ENCODE results near the gene ADAMTS14.

Gene ADAMTS14

GRCh38 chr10:70684374-70684773 is 12.1 kb downstream of the ADAMTS14 start:
- TF ChIP-seq CTCF (IDR thresholded peaks at IDR 0.05; ENCODE audit: low read depth, low read length, poor library complexity, severe bottlenecking): no peak
- no peak for TF ChIP-seq EZH2phosphoT487 (IDR thresholded peaks at IDR 0.05; ENCODE audit: borderline replicate concordance, low read length)
- Histone ChIP-seq H3K27ac (ENCODE audit: low read depth, low read length) (no peak overlapping the region), H3K27me3 (ENCODE audit: control insufficient read depth, low read length) (no peaks in the 10 kb centered on the region), H3K4me1 (ENCODE audit: control insufficient read depth, low read length) (no peaks in the 10 kb centered on the region), H3K9me2 (replicated peaks; ENCODE audit: control insufficient read depth, low read length) (no peaks in the 10 kb centered on the region), H4K20me1 (ENCODE audit: control insufficient read depth, insufficient read depth, low read depth, low read length) (no peaks in the 10 kb centered on the region), H3K4me2 (ENCODE audit: low read length) (no peak overlapping the region), H3K9me3 (ENCODE audit: control insufficient read depth, insufficient read depth, low read length) (no peaks in the 10 kb centered on the region), H3K36me3 (ENCODE audit: control insufficient read depth, low read length) (no peaks in the 10 kb centered on the region), H3K4me3 (ENCODE audit: low read length) (no peak overlapping the region), H3F3A (ENCODE audit: control insufficient read depth, insufficient read depth) (no peaks in the 10 kb centered on the region), H3K79me2 (ENCODE audit: control insufficient read depth, low read length) (no peaks in the 10 kb centered on the region)

- H4K20me1 ChIP-seq (ENCODE audit: control insufficient read depth, insufficient read depth, low read depth, low read length): no peaks in the 10 kb centered on the region
- no peaks in the 10 kb centered on the region for H3K9me3 ChIP-seq (ENCODE audit: control insufficient read depth, insufficient read depth, low read length)
- no peaks in the 10 kb centered on the region for H3K4me1 ChIP-seq (ENCODE audit: control insufficient read depth, low read length)
- H3F3A ChIP-seq (ENCODE audit: control insufficient read depth, insufficient read depth): no peaks in the 10 kb centered on the region
- H3K4me2 ChIP-seq (ENCODE audit: low read length): no peak overlapping the region
- no peak overlapping the region for H3K27ac ChIP-seq (ENCODE audit: low read depth, low read length)
- H3K27me3 ChIP-seq (ENCODE audit: control insufficient read depth, low read length): no peaks in the 10 kb centered on the region
- no peaks in the 10 kb centered on the region for H3K36me3 ChIP-seq (ENCODE audit: control insufficient read depth, low read length)
- no peak for TF ChIP-seq CTCF (IDR thresholded peaks at IDR 0.05; ENCODE audit: low read depth, low read length, poor library complexity, severe bottlenecking)
- no peak for TF ChIP-seq EZH2phosphoT487 (IDR thresholded peaks at IDR 0.05; ENCODE audit: borderline replicate concordance, low read length)
- no peaks in the 10 kb centered on the region for H3K79me2 ChIP-seq (ENCODE audit: control insufficient read depth, low read length)
- H3K4me3 ChIP-seq (ENCODE audit: low read length): no peak overlapping the region
- H3K9me2 ChIP-seq (replicated peaks; ENCODE audit: control insufficient read depth, low read length): no peaks in the 10 kb centered on the region
These were observed 12.6 kb downstream of the ADAMTS14 start for GRCh38 chr10:70684839-70685454.

- H3F3A ChIP-seq (ENCODE audit: control insufficient read depth, insufficient read depth): no peaks in the 10 kb centered on the region
- H3K9me3 ChIP-seq (ENCODE audit: control insufficient read depth, insufficient read depth, low read length): no peaks in the 10 kb centered on the region
- no peaks in the 10 kb centered on the region for H3K4me1 ChIP-seq (ENCODE audit: control insufficient read depth, low read length)
- no peak overlapping the region for H3K27ac ChIP-seq (ENCODE audit: low read depth, low read length)
- no peaks in the 10 kb centered on the region for H3K9me2 ChIP-seq (replicated peaks; ENCODE audit: control insufficient read depth, low read length)
- no peaks in the 10 kb centered on the region for H3K79me2 ChIP-seq (ENCODE audit: control insufficient read depth, low read length)
- H3K36me3 ChIP-seq (ENCODE audit: control insufficient read depth, low read length): no peaks in the 10 kb centered on the region
- H3K27me3 ChIP-seq (ENCODE audit: control insufficient read depth, low read length): no peaks in the 10 kb centered on the region
- H3K4me3 ChIP-seq (ENCODE audit: low read length): no peak overlapping the region
- no peak for TF ChIP-seq EZH2phosphoT487 (IDR thresholded peaks at IDR 0.05; ENCODE audit: borderline replicate concordance, low read length)
- no peak for TF ChIP-seq CTCF (IDR thresholded peaks at IDR 0.05; ENCODE audit: low read depth, low read length, poor library complexity, severe bottlenecking)
- no peaks in the 10 kb centered on the region for H4K20me1 ChIP-seq (ENCODE audit: control insufficient read depth, insufficient read depth, low read depth, low read length)
- no peak overlapping the region for H3K4me2 ChIP-seq (ENCODE audit: low read length)
These were observed 13.2 kb downstream of the ADAMTS14 start for GRCh38 chr10:70685455-70685911.

All from DOHH2 (cell line).